Heart left ventricle (tissue), 16 donors: ENCODE measurements around the gene LIMK2. TPM values are rescaled to one million over a fixed set of nuclear protein-coding genes. Genes with fewer than 3 reads are reported as not detected.
A peak's percentile ranks its signal among the peaks of the same experiment; 100 is the strongest.

Experiments
- ATAC-seq, 4 donors: fragments of 200-7000 bp; cut with Tn5 transposase; one replicate each; pipeline ENCODE4 v1.9.1; 2020 to 2022; ENCODE audit warnings: moderate library complexity in 4 of 4, mild to moderate bottlenecking in 3 of 4, moderate number of reproducible peaks in 1 of 4
- DNase-seq, 5 donors: peaks; one replicate each; pipeline ENCODE4 v3.0.0-alpha.2; 2020
- H3K27ac ChIP-seq, 12 donors: fragments of 200-600 bp; sonication (generic) in 4 of 12; one replicate each; pipeline versions ENCODE4 v1.5.0 to v1.8.0; 2016 to 2022; ENCODE audit warnings: mild to moderate bottlenecking in 2 of 12
- H3K27me3 ChIP-seq, 9 donors: fragments of 200-600 bp; sonication (generic) in 2 of 9; one replicate each; pipeline versions ENCODE4 v1.5.1 to v1.8.0; 2016 to 2022; ENCODE audit warnings: mild to moderate bottlenecking in 3 of 9
- H3K36me3 ChIP-seq, 9 donors: fragments of 200-600 bp; sonication (generic) in 2 of 9; one replicate each; pipeline versions ENCODE4 v1.5.0 to v1.8.0; 2018 to 2022; ENCODE audit warnings: mild to moderate bottlenecking in 2 of 9
- H3K4me1 ChIP-seq, 12 donors: fragments of 200-600 bp; sonication (generic) in 4 of 12; one replicate each; pipeline versions ENCODE4 v1.5.0 to v1.8.0; 2016 to 2022; ENCODE audit warnings: mild to moderate bottlenecking in 3 of 12
- H3K4me3 ChIP-seq, 12 donors: fragments of 200-600 bp; sonication (generic) in 4 of 12; one replicate each; pipeline versions ENCODE4 v1.5.0 to v1.8.0; 2017 to 2022; ENCODE audit warnings: mild to moderate bottlenecking in 9 of 12, moderate library complexity in 4 of 12
- H3K9me3 ChIP-seq, 12 donors: fragments of 200-600 bp; sonication (generic) in 4 of 12; one replicate each; pipeline versions ENCODE4 v1.5.0 to v1.8.0; 2016 to 2022; ENCODE audit warnings: mild to moderate bottlenecking in 1 of 12
- POLR2A ChIP-seq, 2 donors: fragments of 450-650 bp; IDR thresholded peaks; one replicate each; pipeline ENCODE4 v1.6.1; 2017; ENCODE audit warnings: antibody characterized with exemption in 2 of 2, mild to moderate bottlenecking in 2 of 2, moderate library complexity in 2 of 2
- WGBS, 4 donors: extraction: QIAGEN DNeasy Blood & Tissue Kit in 2 of 4; methylation state at CpG; one replicate each; pipeline versions ENCODE4 v1.1.5 to v1.1.7; 2013 to 2018; 5-methylcytosine and 5-hydroxymethylcytosine counted together
- intact Hi-C, 10 donors: fragments of 100-400 bp; cut with DNase I; formaldehyde crosslinking; loops; one replicate each; pipeline versions ENCODE4 v1.11.1 to v1.14.2; 2022
- polyA plus RNA-seq, 2 donors: library from polyadenylated mRNA; stranded (reverse); fragments of 200-250 nt; gene quantifications; one replicate each; pipeline ENCODE4 v1.2.3, GENCODE V29; 2013
- total RNA-seq, 9 donors: library from RNA; depleted of rRNA in 2 of 9; stranded (reverse); fragments of >200 nt in 2 of 9; fragmentation: NEBNext Ultra II Directional in 3 of 9; extraction: Animal tissue kit (Norgen Biotek cat#: 25700) in 3 of 9; gene quantifications; one replicate each; pipeline versions ENCODE4 v1.1.0 to v1.2.4, GENCODE V29; 2016 to 2023
- TF ChIP-seq, protein P1 (sequence below), 12 donors: fragments of 200-600 bp; sonication (generic) in 4 of 12; IDR thresholded peaks; one replicate each; pipeline versions ENCODE4 v1.5.0 to v1.8.0; 2018 to 2022; ENCODE audit warnings: antibody characterized with exemption in 12 of 12, mild to moderate bottlenecking in 5 of 12
- donor health status: ischemic (EF 13 %, LVEDD 7.1; RV severe dilation, severe dysfunction).
- donor health status: healthy with polysubstance abuse.
- donor health status: DM: no; HTN: yes; CAD: no.
- donor health status: DM: no; HTN: no; CAD: no.
- donor health status: ischemic (EF 25% LVEDD 6.9; RV normal size, moderate dysfunction).
- donor health status: ischemic (EF 25% LVEDD 5.7; RV mildly dilated, moderate dysfunction).
- donor health status: healthy.
- donor health status: DM: yes; HTN: yes; CAD: no.
- donor health status: ischemic (EF 35%, LVEDD 5.7; RV mildly dilated, moderate dysfunction).
- donor health status: nonischemic (EF 11% LVEDD 7.7; RV severe dilation, severe dysfunction).
- donor health status: DM: yes; HTN: yes; CAD: no.
- donor health status: PGD.
- donor health status: ischemic (EF 29% LVEDD 5.4; RV normal size, mild dysfunction).
- donor health status: nonischemic (EF 23%, LVEDD 6.1; RV moderate dilation, normal function).

The LIMK2 gene
- total and polyA plus RNA-seq, 11 donors, result 7.0 to 33.3 (median 9.4) TPM

DNA sequence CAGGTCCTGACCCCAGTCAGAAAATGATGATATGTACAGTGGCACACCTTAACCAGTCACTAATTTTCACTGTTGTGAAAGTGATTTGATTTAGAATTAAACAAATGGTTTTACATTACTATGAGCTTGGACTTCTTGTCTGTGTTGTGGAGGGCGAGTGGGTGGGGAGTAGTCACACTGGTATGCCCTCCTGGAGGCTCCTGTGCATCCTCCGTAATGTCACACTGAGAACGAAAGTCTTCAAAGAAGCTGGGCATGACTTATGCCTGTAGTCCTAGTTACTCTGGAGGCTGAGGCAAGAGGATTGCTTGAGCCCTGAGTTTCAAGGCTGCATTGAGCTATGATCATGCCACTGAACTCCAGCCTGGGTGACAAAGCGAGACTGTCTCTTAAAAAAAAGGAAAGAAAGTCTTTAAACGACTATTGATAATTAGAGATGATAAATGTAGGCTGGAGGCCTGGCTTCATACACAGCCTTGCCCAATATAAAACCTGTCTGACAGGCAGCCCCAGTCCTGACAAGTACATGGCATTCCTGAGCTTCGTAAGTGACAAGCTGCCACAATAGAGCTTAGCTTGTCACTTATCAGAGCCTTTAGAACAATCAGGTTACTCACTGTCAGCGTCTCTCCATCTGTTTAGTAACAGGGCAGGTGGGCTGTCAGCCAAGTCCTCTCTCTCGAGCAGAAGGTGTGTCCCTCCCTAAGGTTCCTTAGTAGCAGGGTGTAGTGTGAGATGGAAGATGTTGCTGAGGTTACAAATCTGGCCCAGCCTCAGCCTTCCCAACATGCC, 5.0 kb upstream of the LIMK2 start:
- Histone ChIP-seq H3K4me3 (no peak overlapping the region), H3K9me3 (no peaks in the 10 kb centered on the region), H3K27me3 (no peaks in the 10 kb centered on the region), H3K36me3 (peaks cover 0 to 37% (median 20%) of the 10 kb centered on the region in 9 donors), H3K4me1 (peaks cover 0 to 37% (median 24%) of the 10 kb centered on the region in 12 donors), H3K27ac (peak overlapping the region in 9 of 12 donors; percentile 5 to 68 (median 43))
- DNase-seq, result peak in 4 of 5 donors; percentile 49 to 80 (median 70)
- 51 to 62% (median 57%) methylated on average over 8 of the region's 8 CpGs for WGBS, 4 donors
- TF ChIP-seq POLR2A (IDR thresholded peaks at IDR 0.05), result no peak
- ATAC-seq, result peak; percentile 6 to 58 (median 30)
- intact Hi-C loops, result loop anchor here in 2 of 10 donors (5.0 to 10.0 kb wide), 2 partner anchors 48 to 65 kb away; no protein-coding TSS in a partner anchor

DNA sequence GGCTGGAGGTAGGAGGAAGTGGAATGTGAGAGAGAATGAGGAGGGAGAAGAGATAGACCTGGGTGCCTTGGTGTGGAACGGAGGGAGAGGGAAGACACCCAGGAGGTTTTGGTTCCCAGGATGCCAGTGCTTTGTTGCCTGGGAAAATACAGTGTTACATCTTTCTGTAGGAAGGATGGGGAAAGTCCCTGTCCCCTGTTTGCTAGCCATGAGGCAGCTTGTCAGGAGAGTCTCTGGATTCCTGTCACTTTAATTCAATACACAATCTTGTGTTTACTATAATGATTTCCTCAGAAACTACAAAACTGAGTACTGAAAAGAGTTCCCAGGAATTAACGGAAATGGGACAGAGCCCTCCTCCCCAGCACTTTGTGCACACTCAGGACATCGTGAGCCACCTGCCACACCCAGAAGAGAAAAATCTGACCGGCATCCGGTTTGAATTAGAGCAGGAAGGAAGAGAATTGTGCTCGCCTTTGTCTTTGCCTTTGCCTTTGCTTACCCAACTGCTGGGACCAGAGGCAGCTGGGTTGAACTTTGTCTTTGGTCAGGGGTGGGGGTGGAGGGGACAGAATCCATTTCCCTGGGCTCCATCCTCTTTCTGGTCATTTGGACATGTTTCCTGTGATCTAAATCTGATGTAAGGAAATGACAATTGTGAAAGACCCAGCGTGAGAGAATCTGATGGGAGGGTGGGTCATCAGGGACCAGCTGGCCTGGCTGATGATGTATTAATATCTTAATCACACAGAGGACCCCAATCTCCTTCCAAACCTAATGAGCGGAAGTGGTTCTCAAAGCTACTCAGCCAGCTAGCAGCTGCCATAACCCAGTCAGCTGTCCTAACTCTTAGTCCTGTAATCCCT, 1.3 kb upstream of the LIMK2 start:
- H3K27me3 ChIP-seq, result no peaks in the 10 kb centered on the region
- intact Hi-C loops, result loop anchor here in 7 of 10 donors (5.0 to 10.0 kb wide), 5 partner anchors 42 to 82 kb away; partner anchors contain the start of genes PIK3IP1 (in 2 of the 7) and RNF185 (in 2 of the 7)
- TF ChIP-seq, protein P1, sequence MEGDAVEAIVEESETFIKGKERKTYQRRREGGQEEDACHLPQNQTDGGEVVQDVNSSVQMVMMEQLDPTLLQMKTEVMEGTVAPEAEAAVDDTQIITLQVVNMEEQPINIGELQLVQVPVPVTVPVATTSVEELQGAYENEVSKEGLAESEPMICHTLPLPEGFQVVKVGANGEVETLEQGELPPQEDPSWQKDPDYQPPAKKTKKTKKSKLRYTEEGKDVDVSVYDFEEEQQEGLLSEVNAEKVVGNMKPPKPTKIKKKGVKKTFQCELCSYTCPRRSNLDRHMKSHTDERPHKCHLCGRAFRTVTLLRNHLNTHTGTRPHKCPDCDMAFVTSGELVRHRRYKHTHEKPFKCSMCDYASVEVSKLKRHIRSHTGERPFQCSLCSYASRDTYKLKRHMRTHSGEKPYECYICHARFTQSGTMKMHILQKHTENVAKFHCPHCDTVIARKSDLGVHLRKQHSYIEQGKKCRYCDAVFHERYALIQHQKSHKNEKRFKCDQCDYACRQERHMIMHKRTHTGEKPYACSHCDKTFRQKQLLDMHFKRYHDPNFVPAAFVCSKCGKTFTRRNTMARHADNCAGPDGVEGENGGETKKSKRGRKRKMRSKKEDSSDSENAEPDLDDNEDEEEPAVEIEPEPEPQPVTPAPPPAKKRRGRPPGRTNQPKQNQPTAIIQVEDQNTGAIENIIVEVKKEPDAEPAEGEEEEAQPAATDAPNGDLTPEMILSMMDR (IDR thresholded peaks at IDR 0.05), result no peak
- no peak for TF ChIP-seq POLR2A (IDR thresholded peaks at IDR 0.05)
- peak overlapping the region in 1 of 12 donors; percentile 96 for H3K4me3 ChIP-seq
- H3K9me3 ChIP-seq, result no peaks in the 10 kb centered on the region
- peaks cover 0 to 21% (median 1%) of the 10 kb centered on the region in 9 donors for H3K36me3 ChIP-seq
- H3K27ac ChIP-seq, result peak overlapping the region; percentile 29 to 92 (median 86)
- 52 to 66% (median 58%) methylated on average over 8 of the region's 8 CpGs for WGBS, 4 donors
- peaks cover 0 to 60% (median 44%) of the 10 kb centered on the region in 12 donors for H3K4me1 ChIP-seq
- DNase-seq (peak in 4 of 5 donors; percentile 33 to 65 (median 56)), ATAC-seq (peak; percentile 17 to 68 (median 32))

DNA sequence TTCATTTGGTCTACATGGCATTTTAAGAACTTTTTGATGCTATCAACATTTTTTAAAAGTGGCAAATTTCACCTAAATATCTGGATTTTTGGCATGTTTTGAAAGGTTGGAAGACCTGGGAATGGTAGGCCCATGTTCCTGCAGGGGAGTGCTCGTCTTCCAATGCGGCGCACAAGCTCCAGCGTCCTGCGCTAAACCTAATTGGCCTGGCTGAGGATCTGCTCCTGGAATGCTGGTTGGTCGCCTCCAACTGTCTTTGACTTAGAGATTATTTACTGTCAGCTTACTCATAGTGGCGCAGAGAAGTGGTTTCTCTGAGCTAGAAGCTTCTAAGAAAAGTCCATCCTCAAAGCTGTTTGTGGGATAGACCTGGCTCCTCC, 626 bp upstream of the LIMK2 start:
- peaks cover 0 to 20% (median 0%) of the 10 kb centered on the region in 9 donors for H3K36me3 ChIP-seq
- TF ChIP-seq POLR2A (IDR thresholded peaks at IDR 0.05), result no peak
- TF ChIP-seq, protein P1 (IDR thresholded peaks at IDR 0.05), result no peak
- H3K9me3 ChIP-seq, result no peaks in the 10 kb centered on the region
- intact Hi-C loops, result loop anchor here in 7 of 10 donors (5.0 to 10.0 kb wide), 5 partner anchors 41 to 81 kb away; partner anchors contain the start of genes PIK3IP1 (in 2 of the 7) and RNF185 (in 2 of the 7)
- ATAC-seq (no peak), DNase-seq (no peak)
- H3K4me1 ChIP-seq, result peaks cover 0 to 61% (median 45%) of the 10 kb centered on the region in 12 donors
- WGBS, 4 donors, result 66 to 75% (median 68%) methylated on average over 7 of the region's 7 CpGs
- H3K27ac ChIP-seq, result peak overlapping the region; percentile 29 to 92 (median 86)
- H3K4me3 ChIP-seq, result peak overlapping the region in 11 of 12 donors; percentile 68 to 97 (median 84)
- H3K27me3 ChIP-seq, result no peaks in the 10 kb centered on the region
